ENCODE results near the gene AGBL4.
A peak's percentile ranks its signal among the peaks of the same experiment; 100 is the strongest.

The AGBL4 gene

GRCh38 chr1:50023292-50024159 is at the start of gene AGBL4:
TSS of gene AGBL4 (minus strand) at chr1:50023954.
- peak within 1 kb of the TSS; percentile 38 to 52 for H3K4me3 ChIP-seq
- no peaks in the 10 kb centered on the region for H3K9me3 ChIP-seq
- DNase-seq, result no peak
- intact Hi-C loops (cut with DNase I; ENCODE audit: low total_unique reads), result no loop called here
- peaks cover 0 to 5% (median 2%) of the 10 kb centered on the region in 4 donors for H3K4me1 ChIP-seq
- no peak within 1 kb of the TSS for H3K27ac ChIP-seq
- peaks cover 0 to 14% of the 10 kb centered on the region in 2 donors for H3K27me3 ChIP-seq
- H3K36me3 ChIP-seq, result no peaks in the 10 kb centered on the region
- TF ChIP-seq CTCF (IDR thresholded peaks at IDR 0.05), result no peak

- no peaks in the 10 kb centered on the region for H3K4me1 ChIP-seq
- H3K27ac ChIP-seq, result no peak overlapping the region
- intact Hi-C loops (cut with DNase I; ENCODE audit: low total_unique reads), result no loop called here
- H3K4me3 ChIP-seq, result no peak overlapping the region
- TF ChIP-seq CTCF (IDR thresholded peaks at IDR 0.05), result no peak
- H3K9me3 ChIP-seq, result no peaks in the 10 kb centered on the region
- H3K36me3 ChIP-seq, result no peaks in the 10 kb centered on the region
- DNase-seq, result no peak
- H3K27me3 ChIP-seq, result no peaks in the 10 kb centered on the region
These were observed 43.1 kb upstream of the AGBL4 start for GRCh38 chr1:50066806-50067205.

- H3K27me3 ChIP-seq, result no peaks in the 10 kb centered on the region
- no peak overlapping the region for H3K27ac ChIP-seq
- H3K36me3 ChIP-seq, result no peaks in the 10 kb centered on the region
- H3K9me3 ChIP-seq, result no peaks in the 10 kb centered on the region
- no peak overlapping the region for H3K4me3 ChIP-seq
- intact Hi-C loops (cut with DNase I; ENCODE audit: low total_unique reads), result no loop called here
- DNase-seq, result no peak
- no peaks in the 10 kb centered on the region for H3K4me1 ChIP-seq
- no peak for TF ChIP-seq CTCF (IDR thresholded peaks at IDR 0.05)
These were observed 36.5 kb upstream of the AGBL4 start for GRCh38 chr1:50060279-50060678.

- Histone ChIP-seq H3K9me3 (no peaks in the 10 kb centered on the region), H3K27ac (no peak overlapping the region), H3K4me3 (no peak overlapping the region), H3K36me3 (no peaks in the 10 kb centered on the region), H3K4me1 (no peaks in the 10 kb centered on the region), H3K27me3 (peaks cover 0 to 20% of the 10 kb centered on the region in 2 donors)
- intact Hi-C loops (cut with DNase I; ENCODE audit: low total_unique reads), result no loop called here
- TF ChIP-seq CTCF (IDR thresholded peaks at IDR 0.05), result no peak
- DNase-seq, result no peak
These were observed 25.0 kb upstream of the AGBL4 start for GRCh38 chr1:50048791-50049190.

- TF ChIP-seq CTCF (IDR thresholded peaks at IDR 0.05), result no peak
- Histone ChIP-seq H3K4me1 (no peaks in the 10 kb centered on the region), H3K9me3 (no peaks in the 10 kb centered on the region), H3K4me3 (peak overlapping the region in 1 of 2 donors; percentile 21), H3K36me3 (no peaks in the 10 kb centered on the region), H3K27ac (no peak overlapping the region), H3K27me3 (peaks cover 0 to 20% of the 10 kb centered on the region in 2 donors)
- DNase-seq, result no peak
- intact Hi-C loops (cut with DNase I; ENCODE audit: low total_unique reads), result no loop called here
These were observed 24.4 kb upstream of the AGBL4 start for GRCh38 chr1:50047916-50048694.
